ENCODE data around the gene CP.

Gene CP

DNA sequence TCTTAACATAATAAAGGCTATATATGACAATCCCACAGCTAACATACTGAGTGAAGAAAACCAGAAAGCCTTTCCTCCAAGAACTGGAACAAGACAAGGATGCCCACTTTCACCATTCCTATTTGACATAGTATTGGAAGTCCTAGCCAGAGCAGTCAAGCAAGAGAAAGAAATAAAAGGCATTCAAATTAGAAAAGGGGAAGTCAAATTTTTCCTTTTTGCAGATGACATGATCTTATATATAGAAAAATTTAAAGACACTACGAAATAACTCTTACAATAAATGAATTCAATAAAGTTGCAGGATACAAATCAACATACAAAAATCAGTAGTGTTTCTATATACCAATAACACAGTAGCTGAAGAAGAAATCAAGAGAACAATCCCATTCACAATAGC lies 42.2 kb upstream of the CP start:
- Histone ChIP-seq H3K4me2 (ENCODE audit: low read length) (no peak overlapping the region), H3K79me2 (no peaks in the 10 kb centered on the region), H2AFZ (no peak overlapping the region), H3K4me3 (ENCODE audit: low read depth, low read length) (no peak overlapping the region), H3K27ac (no peak overlapping the region), H3K9me3 (ENCODE audit: control insufficient read depth, low read length) (no peaks in the 10 kb centered on the region), H3K4me1 (no peaks in the 10 kb centered on the region), H3K9ac (no peak overlapping the region), H3K36me3 (ENCODE audit: control insufficient read depth, insufficient read depth, low read length) (no peaks in the 10 kb centered on the region), H3K27me3 (ENCODE audit: control insufficient read depth, insufficient read depth, low read length) (no peaks in the 10 kb centered on the region)
- TF ChIP-seq, protein P1, sequence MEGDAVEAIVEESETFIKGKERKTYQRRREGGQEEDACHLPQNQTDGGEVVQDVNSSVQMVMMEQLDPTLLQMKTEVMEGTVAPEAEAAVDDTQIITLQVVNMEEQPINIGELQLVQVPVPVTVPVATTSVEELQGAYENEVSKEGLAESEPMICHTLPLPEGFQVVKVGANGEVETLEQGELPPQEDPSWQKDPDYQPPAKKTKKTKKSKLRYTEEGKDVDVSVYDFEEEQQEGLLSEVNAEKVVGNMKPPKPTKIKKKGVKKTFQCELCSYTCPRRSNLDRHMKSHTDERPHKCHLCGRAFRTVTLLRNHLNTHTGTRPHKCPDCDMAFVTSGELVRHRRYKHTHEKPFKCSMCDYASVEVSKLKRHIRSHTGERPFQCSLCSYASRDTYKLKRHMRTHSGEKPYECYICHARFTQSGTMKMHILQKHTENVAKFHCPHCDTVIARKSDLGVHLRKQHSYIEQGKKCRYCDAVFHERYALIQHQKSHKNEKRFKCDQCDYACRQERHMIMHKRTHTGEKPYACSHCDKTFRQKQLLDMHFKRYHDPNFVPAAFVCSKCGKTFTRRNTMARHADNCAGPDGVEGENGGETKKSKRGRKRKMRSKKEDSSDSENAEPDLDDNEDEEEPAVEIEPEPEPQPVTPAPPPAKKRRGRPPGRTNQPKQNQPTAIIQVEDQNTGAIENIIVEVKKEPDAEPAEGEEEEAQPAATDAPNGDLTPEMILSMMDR (IDR thresholded peaks at IDR 0.05): no peak

DNA sequence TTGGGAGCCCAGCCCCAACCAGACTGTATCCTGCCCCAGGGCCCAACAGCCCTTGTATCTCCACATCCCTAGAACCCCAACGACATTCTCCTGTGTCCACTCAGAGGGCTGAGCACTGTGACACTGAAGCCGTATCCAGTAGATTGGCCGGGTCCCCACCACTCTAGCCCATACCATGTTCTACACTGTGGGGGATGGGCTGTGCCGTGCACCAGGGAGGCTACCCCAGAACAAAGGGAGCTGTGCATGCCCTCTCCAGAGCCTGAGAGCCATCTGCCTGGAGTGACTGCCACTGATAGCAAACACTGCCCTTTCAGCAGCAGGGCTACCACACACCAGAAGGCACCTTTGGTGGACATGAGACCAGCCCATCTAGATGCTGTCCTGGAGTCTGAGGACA lies 37.1 kb upstream of the CP start:
- Histone ChIP-seq H3K4me1 (no peaks in the 10 kb centered on the region), H3K27me3 (ENCODE audit: control insufficient read depth, insufficient read depth, low read length) (no peaks in the 10 kb centered on the region), H3K36me3 (ENCODE audit: control insufficient read depth, insufficient read depth, low read length) (no peaks in the 10 kb centered on the region), H3K9ac (no peak overlapping the region), H3K79me2 (no peaks in the 10 kb centered on the region), H3K4me2 (ENCODE audit: low read length) (no peak overlapping the region), H2AFZ (no peak overlapping the region), H3K4me3 (ENCODE audit: low read depth, low read length) (no peak overlapping the region), H3K27ac (no peak overlapping the region), H3K9me3 (ENCODE audit: control insufficient read depth, low read length) (no peaks in the 10 kb centered on the region)
- TF ChIP-seq, protein P1 (IDR thresholded peaks at IDR 0.05): no peak

DNA sequence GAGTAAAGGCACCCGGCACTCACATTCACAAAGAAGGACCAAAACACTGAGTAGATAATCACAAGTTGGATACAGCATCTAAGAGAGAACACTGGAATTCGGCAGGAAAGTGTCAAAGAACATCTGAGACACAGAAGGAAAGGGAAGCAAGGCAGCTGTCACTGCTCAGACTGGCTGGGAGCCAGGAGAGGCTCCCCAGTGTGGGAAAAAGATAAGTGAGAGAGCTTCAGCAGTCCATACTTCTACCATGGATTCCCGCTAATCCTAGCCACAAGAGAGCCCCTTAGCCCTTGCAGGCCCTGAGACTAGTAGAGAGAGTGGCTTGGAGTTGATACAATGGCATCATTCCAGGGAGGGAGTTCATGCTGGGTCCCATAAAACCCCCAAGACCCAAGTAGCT lies 36.7 kb upstream of the CP start:
- Histone ChIP-seq H3K27me3 (ENCODE audit: control insufficient read depth, insufficient read depth, low read length) (no peaks in the 10 kb centered on the region), H3K4me2 (ENCODE audit: low read length) (no peak overlapping the region), H3K9ac (no peak overlapping the region), H3K4me1 (no peaks in the 10 kb centered on the region), H3K9me3 (ENCODE audit: control insufficient read depth, low read length) (no peaks in the 10 kb centered on the region), H3K4me3 (ENCODE audit: low read depth, low read length) (no peak overlapping the region), H3K27ac (no peak overlapping the region), H3K79me2 (no peaks in the 10 kb centered on the region), H2AFZ (no peak overlapping the region), H3K36me3 (ENCODE audit: control insufficient read depth, insufficient read depth, low read length) (no peaks in the 10 kb centered on the region)
- TF ChIP-seq, protein P1 (IDR thresholded peaks at IDR 0.05): no peak

DNA sequence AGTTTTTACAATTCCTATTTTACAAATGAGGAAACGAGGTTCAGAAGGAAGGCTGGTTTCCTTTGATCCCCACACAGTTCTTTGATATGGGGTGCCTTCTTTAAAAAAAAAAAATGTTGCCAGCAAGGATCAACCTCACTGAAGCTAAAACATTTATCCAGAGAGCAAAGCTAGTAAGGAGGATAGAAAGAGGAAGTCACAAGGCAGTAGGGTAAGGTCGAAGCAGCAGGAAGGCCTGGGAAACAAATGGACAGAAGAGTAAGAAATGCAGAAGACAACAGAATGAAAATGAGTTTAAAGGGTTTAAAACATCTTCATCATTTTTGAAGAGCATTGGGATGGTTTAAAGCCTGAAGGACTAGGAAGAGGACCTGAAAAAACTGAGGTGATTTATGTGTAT lies 30.6 kb upstream of the CP start:
- Histone ChIP-seq H3K4me1 (no peaks in the 10 kb centered on the region), H3K9me3 (ENCODE audit: control insufficient read depth, low read length) (no peaks in the 10 kb centered on the region), H3K4me2 (ENCODE audit: low read length) (no peak overlapping the region), H3K27ac (no peak overlapping the region), H2AFZ (no peak overlapping the region), H3K27me3 (ENCODE audit: control insufficient read depth, insufficient read depth, low read length) (no peaks in the 10 kb centered on the region), H3K79me2 (no peaks in the 10 kb centered on the region), H3K9ac (no peak overlapping the region), H3K4me3 (ENCODE audit: low read depth, low read length) (no peak overlapping the region), H3K36me3 (ENCODE audit: control insufficient read depth, insufficient read depth, low read length) (no peaks in the 10 kb centered on the region)
- TF ChIP-seq, protein P1 (IDR thresholded peaks at IDR 0.05): no peak

DNA sequence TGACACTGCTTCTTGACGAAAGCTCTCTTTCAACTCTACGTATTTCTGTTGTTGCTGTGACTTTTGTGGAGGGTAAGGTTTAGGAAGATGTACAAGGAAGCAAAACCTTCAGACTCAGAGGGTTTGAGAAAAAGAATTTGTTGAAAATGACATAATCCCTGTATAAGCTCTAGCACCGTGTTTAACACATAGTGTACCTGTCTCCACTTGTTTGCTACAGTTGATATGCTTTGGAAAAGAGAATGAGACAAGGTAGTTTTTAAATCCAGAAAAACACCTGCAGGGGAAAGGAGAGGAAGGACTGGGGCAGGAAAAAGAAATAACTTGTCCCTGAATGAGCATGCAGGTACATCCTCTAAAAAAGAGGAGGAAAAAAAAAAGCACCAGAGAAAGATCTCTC lies 29.6 kb upstream of the CP start:
- no peak overlapping the region for H2AFZ ChIP-seq
- H3K79me2 ChIP-seq: no peaks in the 10 kb centered on the region
- no peaks in the 10 kb centered on the region for H3K9me3 ChIP-seq (ENCODE audit: control insufficient read depth, low read length)
- no peak overlapping the region for H3K9ac ChIP-seq
- no peaks in the 10 kb centered on the region for H3K4me1 ChIP-seq
- H3K4me3 ChIP-seq (ENCODE audit: low read depth, low read length): no peak overlapping the region
- TF ChIP-seq, protein P1 (IDR thresholded peaks at IDR 0.05): no peak
- H3K36me3 ChIP-seq (ENCODE audit: control insufficient read depth, insufficient read depth, low read length): no peaks in the 10 kb centered on the region
- H3K4me2 ChIP-seq (ENCODE audit: low read length): no peak overlapping the region
- H3K27ac ChIP-seq: no peak overlapping the region
- no peaks in the 10 kb centered on the region for H3K27me3 ChIP-seq (ENCODE audit: control insufficient read depth, insufficient read depth, low read length)

Measured in parathyroid adenoma (tissue), 2 donors.